ENCODE data around the gene STAC. TPM values are rescaled to one million over a fixed set of nuclear protein-coding genes. Genes with fewer than 3 reads are reported as not detected.
"Not testable (repeated sequence)": the region's sequence is repeated elsewhere in the genome, so short reads cannot be mapped to it uniquely, and the experiment has no call there.

Gene STAC
- total RNA-seq, 1 experiment from 2014 or later, result 6.7 TPM

GRCh38 chr3:36575241-36575640 is 194.9 kb downstream of the STAC start:
- no peaks in the 10 kb centered on the region for H4K20me1 ChIP-seq (ENCODE audit: low read length)
- H3K79me2 ChIP-seq (ENCODE audit: low read length), result no peaks in the 10 kb centered on the region
- no peak overlapping the region for H2AFZ ChIP-seq (ENCODE audit: low read length)
- H3K9me2 ChIP-seq (replicated peaks; ENCODE audit: low read length), result no peaks in the 10 kb centered on the region
- ATAC-seq (no peak), DNase-seq (no peak)
- CTCF ChIA-PET, result no interaction called here
- no peak overlapping the region for H3K27ac ChIP-seq (ENCODE audit: low read length)
- TF ChIP-seq CTCF (conservative IDR thresholded peaks at IDR 0.05; ENCODE audit: low read depth, low read length) (no peak), EZH2 (IDR thresholded peaks at IDR 0.05; ENCODE audit: low read length, unreplicated experiment) (no peak), EZH2phosphoT487 (IDR thresholded peaks at IDR 0.05; ENCODE audit: borderline replicate concordance, low read length) (no peak)
- no peak overlapping the region for H3K9ac ChIP-seq (ENCODE audit: low read length)
- no peaks in the 10 kb centered on the region for H3K4me1 ChIP-seq (ENCODE audit: insufficient read depth, low read length)
- intact Hi-C loops (cut with micrococcal nuclease), result no loop called here
- no peak overlapping the region for H3K4me3 ChIP-seq (ENCODE audit: low read length)
- H3K36me3 ChIP-seq (ENCODE audit: low read depth, low read length), result peaks cover 4% of the 10 kb centered on the region; the same call in 1 of the 2 replicates
- H3K9me3 ChIP-seq (ENCODE audit: low read length), result peaks cover 24% of the 10 kb centered on the region
- no TSS peak for BruUV-seq (replicated peaks)
- POLR2A ChIA-PET (ENCODE audit: unreplicated experiment), result no interaction called here
- no peaks in the 10 kb centered on the region for H3F3A ChIP-seq (ENCODE audit: low read length, unreplicated experiment)
- H3K4me2 ChIP-seq (ENCODE audit: low read length), result no peak overlapping the region
- H3K27me3 ChIP-seq (ENCODE audit: low read length), result no peaks in the 10 kb centered on the region

GRCh38 chr3:36578418-36578817 is 198.1 kb downstream of the STAC start:
- H3K27ac ChIP-seq (ENCODE audit: low read length); H2AFZ ChIP-seq (ENCODE audit: low read length); H3K9ac ChIP-seq (ENCODE audit: low read length); H3K4me3 ChIP-seq (ENCODE audit: low read length); H3F3A ChIP-seq (ENCODE audit: low read length, unreplicated experiment); H3K9me2 ChIP-seq (replicated peaks; ENCODE audit: low read length); intact Hi-C loops (cut with micrococcal nuclease); H3K79me2 ChIP-seq (ENCODE audit: low read length); ATAC-seq; H3K36me3 ChIP-seq (ENCODE audit: low read depth, low read length); H4K20me1 ChIP-seq (ENCODE audit: low read length); DNase-seq; CTCF ChIA-PET; POLR2A ChIA-PET (ENCODE audit: unreplicated experiment); H3K27me3 ChIP-seq (ENCODE audit: low read length); H3K4me1 ChIP-seq (ENCODE audit: insufficient read depth, low read length); H3K4me2 ChIP-seq (ENCODE audit: low read length); BruUV-seq (replicated peaks): not testable (repeated sequence)
- peaks cover 24% of the 10 kb centered on the region for H3K9me3 ChIP-seq (ENCODE audit: low read length)

- Histone ChIP-seq H4K20me1 (ENCODE audit: low read length) (no peaks in the 10 kb centered on the region), H3K9me2 (replicated peaks; ENCODE audit: low read length) (no peaks in the 10 kb centered on the region), H3K27ac (ENCODE audit: low read length) (no peak overlapping the region), H3K79me2 (ENCODE audit: low read length) (no peaks in the 10 kb centered on the region), H3K4me1 (ENCODE audit: insufficient read depth, low read length) (no peaks in the 10 kb centered on the region), H3K27me3 (ENCODE audit: low read length) (no peaks in the 10 kb centered on the region), H3K4me2 (ENCODE audit: low read length) (no peak overlapping the region), H3K4me3 (ENCODE audit: low read length) (no peak overlapping the region), H3K9ac (ENCODE audit: low read length) (no peak overlapping the region), H3K9me3 (ENCODE audit: low read length) (peaks cover 24% of the 10 kb centered on the region), H2AFZ (ENCODE audit: low read length) (no peak overlapping the region), H3F3A (ENCODE audit: low read length, unreplicated experiment) (no peaks in the 10 kb centered on the region), H3K36me3 (ENCODE audit: low read depth, low read length) (peaks cover 4% of the 10 kb centered on the region; the same call in 1 of the 2 replicates)
- TF ChIP-seq EZH2 (IDR thresholded peaks at IDR 0.05; ENCODE audit: low read length, unreplicated experiment) (no peak), EZH2phosphoT487 (IDR thresholded peaks at IDR 0.05; ENCODE audit: borderline replicate concordance, low read length) (no peak), CTCF (conservative IDR thresholded peaks at IDR 0.05; ENCODE audit: low read depth, low read length) (no peak)
- ChIA-PET POLR2A (ENCODE audit: unreplicated experiment) (no interaction called here), CTCF (no interaction called here)
- intact Hi-C loops (cut with micrococcal nuclease), result no loop called here
- DNase-seq, result no peak
- no peak for ATAC-seq
- BruUV-seq (replicated peaks), result no TSS peak
Measured at GRCh38 chr3:36579746-36580145, 199.4 kb downstream of the STAC start.
